Ishikawa (cell line): ENCODE data around the gene BICC1.

Source experiments
- CEBPB ChIP-seq: IDR thresholded peaks from 2 replicates; pipeline ENCODE4 v1.6.1; 2012
- CREB1 ChIP-seq: IDR thresholded peaks from 2 replicates; pipeline ENCODE4 v1.6.1; 2012; ENCODE audit warnings: low read depth
- EGR1 ChIP-seq: IDR thresholded peaks from 2 replicates; pipeline ENCODE4 v1.6.1; 2012
- EP300 ChIP-seq: IDR thresholded peaks from 2 replicates; pipeline ENCODE4 v1.6.1; 2012; ENCODE audit warnings: borderline replicate concordance
- FOXM1 ChIP-seq: IDR thresholded peaks from 2 replicates; pipeline ENCODE4 v1.6.1; 2012; ENCODE audit warnings: low read depth, borderline replicate concordance
- NFIC ChIP-seq: IDR thresholded peaks from 2 replicates; pipeline ENCODE4 v1.6.1; 2012
- RAD21 ChIP-seq: IDR thresholded peaks from 2 replicates; pipeline ENCODE4 v1.6.1; 2012; ENCODE audit warnings: low read depth
- TAF1 ChIP-seq: IDR thresholded peaks from 2 replicates; pipeline ENCODE4 v1.6.1; 2012; ENCODE audit warnings: low read depth, mild to moderate bottlenecking
- TCF12 ChIP-seq: IDR thresholded peaks from 2 replicates; pipeline ENCODE4 v1.6.1; 2012; ENCODE audit warnings: low read depth
- TEAD4 ChIP-seq: IDR thresholded peaks from 2 replicates; pipeline ENCODE4 v1.6.1; 2012
- YY1 ChIP-seq: IDR thresholded peaks from 2 replicates; pipeline ENCODE4 v1.6.1; 2012; ENCODE audit warnings: low read depth
- TF ChIP-seq, protein P1 (sequence below): IDR thresholded peaks from 2 replicates; pipeline ENCODE4 v1.6.1; 2012; ENCODE audit warnings: low read depth, mild to moderate bottlenecking
- TF ChIP-seq, protein P2 (sequence below): IDR thresholded peaks from 2 replicates; pipeline ENCODE4 v1.6.1; 2012
- TF ChIP-seq, protein P3 (sequence below): IDR thresholded peaks from 2 replicates; pipeline ENCODE4 v1.6.1; 2012

- TF ChIP-seq TAF1 (no peak), NFIC (no peak), EP300 (no peak), CEBPB (no peak), RAD21 (no peak), YY1 (no peak), TEAD4 (no peak), CREB1 (no peak), TCF12 (no peak), FOXM1 (no peak), EGR1 (no peak)
- TF ChIP-seq, protein P1, sequence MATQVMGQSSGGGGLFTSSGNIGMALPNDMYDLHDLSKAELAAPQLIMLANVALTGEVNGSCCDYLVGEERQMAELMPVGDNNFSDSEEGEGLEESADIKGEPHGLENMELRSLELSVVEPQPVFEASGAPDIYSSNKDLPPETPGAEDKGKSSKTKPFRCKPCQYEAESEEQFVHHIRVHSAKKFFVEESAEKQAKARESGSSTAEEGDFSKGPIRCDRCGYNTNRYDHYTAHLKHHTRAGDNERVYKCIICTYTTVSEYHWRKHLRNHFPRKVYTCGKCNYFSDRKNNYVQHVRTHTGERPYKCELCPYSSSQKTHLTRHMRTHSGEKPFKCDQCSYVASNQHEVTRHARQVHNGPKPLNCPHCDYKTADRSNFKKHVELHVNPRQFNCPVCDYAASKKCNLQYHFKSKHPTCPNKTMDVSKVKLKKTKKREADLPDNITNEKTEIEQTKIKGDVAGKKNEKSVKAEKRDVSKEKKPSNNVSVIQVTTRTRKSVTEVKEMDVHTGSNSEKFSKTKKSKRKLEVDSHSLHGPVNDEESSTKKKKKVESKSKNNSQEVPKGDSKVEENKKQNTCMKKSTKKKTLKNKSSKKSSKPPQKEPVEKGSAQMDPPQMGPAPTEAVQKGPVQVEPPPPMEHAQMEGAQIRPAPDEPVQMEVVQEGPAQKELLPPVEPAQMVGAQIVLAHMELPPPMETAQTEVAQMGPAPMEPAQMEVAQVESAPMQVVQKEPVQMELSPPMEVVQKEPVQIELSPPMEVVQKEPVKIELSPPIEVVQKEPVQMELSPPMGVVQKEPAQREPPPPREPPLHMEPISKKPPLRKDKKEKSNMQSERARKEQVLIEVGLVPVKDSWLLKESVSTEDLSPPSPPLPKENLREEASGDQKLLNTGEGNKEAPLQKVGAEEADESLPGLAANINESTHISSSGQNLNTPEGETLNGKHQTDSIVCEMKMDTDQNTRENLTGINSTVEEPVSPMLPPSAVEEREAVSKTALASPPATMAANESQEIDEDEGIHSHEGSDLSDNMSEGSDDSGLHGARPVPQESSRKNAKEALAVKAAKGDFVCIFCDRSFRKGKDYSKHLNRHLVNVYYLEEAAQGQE, result no peak
- TF ChIP-seq, protein P2, sequence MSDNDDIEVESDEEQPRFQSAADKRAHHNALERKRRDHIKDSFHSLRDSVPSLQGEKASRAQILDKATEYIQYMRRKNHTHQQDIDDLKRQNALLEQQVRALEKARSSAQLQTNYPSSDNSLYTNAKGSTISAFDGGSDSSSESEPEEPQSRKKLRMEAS, result no peak
- TF ChIP-seq, protein P3, sequence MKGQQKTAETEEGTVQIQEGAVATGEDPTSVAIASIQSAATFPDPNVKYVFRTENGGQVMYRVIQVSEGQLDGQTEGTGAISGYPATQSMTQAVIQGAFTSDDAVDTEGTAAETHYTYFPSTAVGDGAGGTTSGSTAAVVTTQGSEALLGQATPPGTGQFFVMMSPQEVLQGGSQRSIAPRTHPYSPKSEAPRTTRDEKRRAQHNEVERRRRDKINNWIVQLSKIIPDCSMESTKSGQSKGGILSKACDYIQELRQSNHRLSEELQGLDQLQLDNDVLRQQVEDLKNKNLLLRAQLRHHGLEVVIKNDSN, result no peak
Measured at GRCh38 chr10:58653139-58653538, 140.5 kb downstream of the BICC1 start.
